Measurements from ENCODE around the gene PNMA1. TPM values are rescaled to one million over a fixed set of nuclear protein-coding genes. Genes with fewer than 3 reads are reported as not detected.

PNMA1 gene
- polyA plus RNA-seq, 1 donor from 2014 or later: 205 TPM

- no peak overlapping the region for H3K4me2 ChIP-seq (ENCODE audit: low read length)
- no peaks in the 10 kb centered on the region for H3K9me2 ChIP-seq (ENCODE audit: insufficient read depth, low read length)
- no peaks in the 10 kb centered on the region for H3K36me3 ChIP-seq (ENCODE audit: insufficient read depth, low read length)
- no peak overlapping the region for H2AFZ ChIP-seq (ENCODE audit: low read depth, low read length)
- H3K9ac ChIP-seq (ENCODE audit: low read length): no peak overlapping the region
- no peaks in the 10 kb centered on the region for H3K9me3 ChIP-seq (ENCODE audit: low read length)
- H3F3A ChIP-seq (ENCODE audit: insufficient read depth, low read length, poor library complexity, severe bottlenecking): peaks cover 5% of the 10 kb centered on the region
- no peaks in the 10 kb centered on the region for H4K20me1 ChIP-seq (ENCODE audit: insufficient read depth)
- H3K27me3 ChIP-seq (ENCODE audit: insufficient read depth, low read depth, low read length): no peaks in the 10 kb centered on the region
- H3K4me3 ChIP-seq (ENCODE audit: low read length): no peak overlapping the region
- peaks cover 16% of the 10 kb centered on the region for H3K79me2 ChIP-seq (replicated peaks; ENCODE audit: insufficient read depth, low read length)
- H3K27ac ChIP-seq (ENCODE audit: low read length): no peak overlapping the region
- TF ChIP-seq POLR2AphosphoS5 (IDR thresholded peaks at IDR 0.05): no peak
- no peak for TF ChIP-seq EZH2 (IDR thresholded peaks at IDR 0.05; ENCODE audit: borderline replicate concordance, insufficient read depth, low read length, poor library complexity, severe bottlenecking)
- TF ChIP-seq, protein P1, sequence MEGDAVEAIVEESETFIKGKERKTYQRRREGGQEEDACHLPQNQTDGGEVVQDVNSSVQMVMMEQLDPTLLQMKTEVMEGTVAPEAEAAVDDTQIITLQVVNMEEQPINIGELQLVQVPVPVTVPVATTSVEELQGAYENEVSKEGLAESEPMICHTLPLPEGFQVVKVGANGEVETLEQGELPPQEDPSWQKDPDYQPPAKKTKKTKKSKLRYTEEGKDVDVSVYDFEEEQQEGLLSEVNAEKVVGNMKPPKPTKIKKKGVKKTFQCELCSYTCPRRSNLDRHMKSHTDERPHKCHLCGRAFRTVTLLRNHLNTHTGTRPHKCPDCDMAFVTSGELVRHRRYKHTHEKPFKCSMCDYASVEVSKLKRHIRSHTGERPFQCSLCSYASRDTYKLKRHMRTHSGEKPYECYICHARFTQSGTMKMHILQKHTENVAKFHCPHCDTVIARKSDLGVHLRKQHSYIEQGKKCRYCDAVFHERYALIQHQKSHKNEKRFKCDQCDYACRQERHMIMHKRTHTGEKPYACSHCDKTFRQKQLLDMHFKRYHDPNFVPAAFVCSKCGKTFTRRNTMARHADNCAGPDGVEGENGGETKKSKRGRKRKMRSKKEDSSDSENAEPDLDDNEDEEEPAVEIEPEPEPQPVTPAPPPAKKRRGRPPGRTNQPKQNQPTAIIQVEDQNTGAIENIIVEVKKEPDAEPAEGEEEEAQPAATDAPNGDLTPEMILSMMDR (IDR thresholded peaks at IDR 0.05; ENCODE audit: poor library complexity, severe bottlenecking): no peak
- TF ChIP-seq RAD21 (conservative IDR thresholded peaks at IDR 0.05): no peak
- no peak for TF ChIP-seq REST (IDR thresholded peaks at IDR 0.05; ENCODE audit: borderline replicate concordance)
- no peak for TF ChIP-seq EP300 (conservative IDR thresholded peaks at IDR 0.05; ENCODE audit: poor library complexity, severe bottlenecking)
- no peak for TF ChIP-seq SMC3 (conservative IDR thresholded peaks at IDR 0.05; ENCODE audit: poor library complexity)
- TF ChIP-seq TAF1 (IDR thresholded peaks at IDR 0.05; ENCODE audit: low read depth): no peak
These were observed 40.0 kb upstream of the PNMA1 start for GRCh38 chr14:73753887-73754795.

DNA sequence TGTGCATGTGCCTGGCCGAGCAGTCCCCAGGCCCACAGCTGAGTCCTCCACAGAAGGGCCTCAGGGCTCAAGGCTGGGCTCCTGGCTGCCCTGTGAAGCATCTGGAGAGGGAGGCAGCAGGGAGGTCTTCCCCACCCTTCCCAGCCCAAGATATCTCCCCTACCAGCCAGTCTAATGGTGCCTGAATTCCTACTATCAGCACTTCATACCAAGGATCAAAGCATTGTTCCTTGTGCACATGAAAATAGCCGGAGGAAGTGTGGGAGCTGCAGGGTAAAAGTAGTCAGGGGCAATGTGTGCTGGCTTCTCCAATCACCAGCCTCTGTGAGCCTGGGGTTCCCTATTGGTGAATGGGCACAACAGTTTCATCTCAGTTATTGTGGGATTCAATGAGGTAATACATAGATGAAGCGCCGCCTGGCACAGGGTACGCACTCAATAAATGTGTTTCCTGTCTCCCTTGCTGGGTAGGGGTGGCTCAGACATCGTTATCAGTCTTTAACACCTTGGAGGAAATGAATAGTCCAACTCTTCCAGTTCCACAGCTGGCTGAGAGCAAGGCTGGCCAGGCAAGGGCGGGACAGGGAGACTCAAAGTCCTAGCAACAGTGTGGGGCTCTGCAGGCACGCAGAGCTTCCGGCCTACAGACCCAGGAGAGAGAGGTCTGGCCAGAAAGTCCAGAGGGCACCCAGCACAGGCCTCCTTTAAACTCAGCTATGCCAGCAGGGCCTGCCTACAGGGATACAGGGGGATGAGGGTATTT, 39.1 kb upstream of the PNMA1 start:
- H2AFZ ChIP-seq (ENCODE audit: low read depth, low read length): no peak overlapping the region
- no peak overlapping the region for H3K9ac ChIP-seq (ENCODE audit: low read length)
- no peaks in the 10 kb centered on the region for H3K9me2 ChIP-seq (ENCODE audit: insufficient read depth, low read length)
- H4K20me1 ChIP-seq (ENCODE audit: insufficient read depth): no peaks in the 10 kb centered on the region
- H3K4me3 ChIP-seq (ENCODE audit: low read length): no peak overlapping the region
- H3K27ac ChIP-seq (ENCODE audit: low read length): no peak overlapping the region
- H3F3A ChIP-seq (ENCODE audit: insufficient read depth, low read length, poor library complexity, severe bottlenecking): no peaks in the 10 kb centered on the region
- no peaks in the 10 kb centered on the region for H3K27me3 ChIP-seq (ENCODE audit: insufficient read depth, low read depth, low read length)
- no peaks in the 10 kb centered on the region for H3K9me3 ChIP-seq (ENCODE audit: low read length)
- no peaks in the 10 kb centered on the region for H3K36me3 ChIP-seq (ENCODE audit: insufficient read depth, low read length)
- H3K79me2 ChIP-seq (replicated peaks; ENCODE audit: insufficient read depth, low read length): peaks cover 16% of the 10 kb centered on the region
- TF ChIP-seq, protein P1 (IDR thresholded peaks at IDR 0.05; ENCODE audit: poor library complexity, severe bottlenecking): no peak
- TF ChIP-seq EP300 (conservative IDR thresholded peaks at IDR 0.05; ENCODE audit: poor library complexity, severe bottlenecking) (no peak), EZH2 (IDR thresholded peaks at IDR 0.05; ENCODE audit: borderline replicate concordance, insufficient read depth, low read length, poor library complexity, severe bottlenecking) (no peak), RAD21 (conservative IDR thresholded peaks at IDR 0.05) (no peak)
- no peak overlapping the region for H3K4me2 ChIP-seq (ENCODE audit: low read length)
